Ishikawa (cell line): ENCODE measurements around the gene RTN4RL1.

Experiments used
- CREB1 ChIP-seq: IDR thresholded peaks from 2 replicates; pipeline ENCODE4 v1.6.1; 2012; ENCODE audit warnings: low read depth
- EP300 ChIP-seq: IDR thresholded peaks from 2 replicates; pipeline ENCODE4 v1.6.1; 2012; ENCODE audit warnings: borderline replicate concordance
- FOXM1 ChIP-seq: IDR thresholded peaks from 2 replicates; pipeline ENCODE4 v1.6.1; 2012; ENCODE audit warnings: low read depth, borderline replicate concordance
- USF1 ChIP-seq: IDR thresholded peaks from 2 replicates; pipeline ENCODE4 v1.6.1; 2012
- TF ChIP-seq, protein P1 (sequence below): IDR thresholded peaks from 2 replicates; pipeline ENCODE4 v1.6.1; 2012

GRCh38 chr17:2034806-2035540, 9.8 kb upstream of the RTN4RL1 start:
- TF ChIP-seq FOXM1 (no peak), CREB1 (no peak), USF1 (no peak), EP300 (no peak)
- TF ChIP-seq, protein P1, sequence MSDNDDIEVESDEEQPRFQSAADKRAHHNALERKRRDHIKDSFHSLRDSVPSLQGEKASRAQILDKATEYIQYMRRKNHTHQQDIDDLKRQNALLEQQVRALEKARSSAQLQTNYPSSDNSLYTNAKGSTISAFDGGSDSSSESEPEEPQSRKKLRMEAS = no peak
